Measurements from ENCODE around the gene MDFIC.

- TF ChIP-seq EZH2 (optimal IDR thresholded peaks at IDR 0.05; ENCODE audit: low read depth, low read length) = no peak
- no peak for TF ChIP-seq CTCF (IDR thresholded peaks at IDR 0.05; ENCODE audit: low read length)
These were observed 40.5 kb downstream of the MDFIC start for GRCh38 chr7:114962441-114962840.

Data from MM.1S (cell line).